ENCODE results near the gene RAPGEF1.
A peak's percentile ranks its signal among the peaks of the same experiment; 100 is the strongest.

- TF ChIP-seq CTCF (conservative IDR thresholded peaks at IDR 0.05; ENCODE audit: low read depth, low read length), result no peak
- TF ChIP-seq EZH2 (IDR thresholded peaks at IDR 0.05; ENCODE audit: low read length, unreplicated experiment), result no peak
- TF ChIP-seq EZH2phosphoT487 (IDR thresholded peaks at IDR 0.05; ENCODE audit: borderline replicate concordance, low read length), result peak; percentile 91
These were observed 194.7 kb downstream of the RAPGEF1 start, which contains the start of gene PRRT1B for GRCh38 chr9:131545003-131545785.

Measured in PC-3 (cell line).